OCI-LY3 (cell line): Measurements from ENCODE around the gene RHOBTB3.

ENCODE experiments used
- H2AFZ ChIP-seq: fragments of 200-600, 300-600 bp; shearing (Covaris generic); 2 replicates; pipeline ENCODE4 v1.6.0; 2014; ENCODE audit warnings: antibody characterized with exemption, low read depth, low read length
- H3K27ac ChIP-seq: fragments of 200-600, 300-600 bp; sonication (generic); 2 replicates; pipeline ENCODE4 v1.5.1; 2014; ENCODE audit warnings: mild to moderate bottlenecking, low read length, moderate library complexity, mixed read lengths
- H3K27me3 ChIP-seq: fragments of 200-600, 300-600 bp; sonication (generic); 2 replicates; pipeline ENCODE4 v1.6.1; 2014; ENCODE audit warnings: low read depth, low read length, mixed read lengths
- H3K36me3 ChIP-seq: fragments of 200-600, 300-600 bp; sonication (generic); replicated peaks from 2 replicates; pipeline ENCODE3; 2014; ENCODE audit warnings: low read depth, low read length, mixed read lengths
- H3K4me1 ChIP-seq: fragments of 300-600, 200-600 bp; sonication (generic); 2 replicates; pipeline ENCODE4 v1.6.1; 2014; ENCODE audit warnings: low read length, mixed read lengths
- H3K4me2 ChIP-seq: fragments of 200-600, 300-600 bp; sonication (generic); 2 replicates; pipeline ENCODE4 v1.6.1; 2014; ENCODE audit warnings: low read length, mixed read lengths
- H3K4me3 ChIP-seq: fragments of 300-600, 200-600 bp; sonication (generic); 2 replicates; pipeline ENCODE4 v1.5.1; 2014; ENCODE audit warnings: antibody characterized with exemption, mild to moderate bottlenecking, low read length, moderate library complexity
- H3K79me2 ChIP-seq: fragments of 300-600, 200-600 bp; shearing (Covaris generic); 2 replicates; pipeline ENCODE4 v1.6.1; 2014; ENCODE audit warnings: mild to moderate bottlenecking, low read length, mixed read lengths
- H3K9ac ChIP-seq: fragments of 300-600, 200-600 bp; shearing (Covaris generic); 2 replicates; pipeline ENCODE4 v1.6.0; 2014; ENCODE audit warnings: mild to moderate bottlenecking, low read length, moderate library complexity
- H3K9me3 ChIP-seq: fragments of 200-600, 300-600 bp; shearing (Covaris generic); 2 replicates; pipeline ENCODE4 v1.6.1; 2014; ENCODE audit warnings: low read length, mixed read lengths; ENCODE audit not compliant: insufficient read depth
- H4K20me1 ChIP-seq: fragments of 200-600, 300-600 bp; sonication (generic); 2 replicates; pipeline ENCODE4 v1.6.1; 2016; ENCODE audit warnings: low read length, mixed read lengths; ENCODE audit not compliant: insufficient read depth
- CTCF ChIP-seq: fragments of 200-600, 300-600 bp; sonication (generic); IDR thresholded peaks from 2 replicates; pipeline ENCODE4 v1.5.1; 2014; ENCODE audit warnings: antibody characterized with exemption, low read length, low read depth
- EZH2phosphoT487 ChIP-seq: fragments of 200-600 bp; shearing (Covaris generic); IDR thresholded peaks from 2 replicates; pipeline ENCODE4 v1.6.1; 2018; ENCODE audit warnings: antibody characterized with exemption, mixed run types, low read depth

RHOBTB3 gene

DNA sequence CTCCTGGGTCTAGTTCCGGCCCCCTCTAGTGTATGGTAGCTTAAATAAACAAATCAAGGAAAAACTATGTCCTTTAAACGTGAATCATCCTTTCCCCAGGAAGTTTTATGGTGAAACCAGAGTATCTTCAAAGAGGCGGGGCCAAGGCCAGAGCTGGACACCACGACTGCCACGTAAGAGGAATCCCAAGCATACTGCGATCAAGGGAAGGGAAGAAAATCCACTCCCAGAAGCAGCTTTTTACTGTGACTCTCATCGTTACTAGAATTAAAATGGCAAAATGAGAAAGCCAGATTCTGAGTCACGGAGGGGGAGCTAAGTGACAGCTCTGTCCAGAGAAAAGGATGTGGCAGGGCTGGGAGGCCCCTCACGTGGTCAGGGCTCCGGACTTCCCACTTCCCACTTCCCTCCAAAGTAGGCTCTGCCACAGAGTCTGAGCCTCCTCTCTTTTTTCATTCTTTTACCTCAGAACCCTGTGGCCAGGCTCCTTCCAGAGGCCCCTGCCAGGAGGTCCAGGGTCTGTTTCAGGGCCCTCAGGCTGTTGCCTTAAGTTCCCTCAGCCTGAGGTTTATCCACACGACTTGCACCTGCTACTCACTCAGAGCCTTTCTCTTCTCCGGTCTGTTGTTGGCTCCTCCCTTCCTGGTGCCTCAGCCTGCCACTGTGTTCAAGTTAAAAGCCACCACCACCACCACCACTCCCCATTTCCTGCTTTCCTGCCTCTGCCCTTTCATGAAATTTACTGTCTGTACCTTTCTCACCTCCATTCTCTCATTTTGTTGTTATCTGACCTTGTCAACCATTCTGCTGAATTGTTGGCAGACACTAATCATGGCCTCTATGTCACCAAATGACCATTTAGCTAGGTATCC, 92.8 kb downstream of the RHOBTB3 start:
- H3K27ac ChIP-seq: no peak overlapping the region
- H3K4me3 ChIP-seq: no peak overlapping the region

GRCh38 chr5:95824747-95825146, 93.6 kb downstream of the RHOBTB3 start:
- H4K20me1 ChIP-seq: no peaks in the 10 kb centered on the region
- H3K4me1 ChIP-seq: peaks cover 29% of the 10 kb centered on the region
- TF ChIP-seq CTCF: no peak
- no peak for TF ChIP-seq EZH2phosphoT487
- no peaks in the 10 kb centered on the region for H3K36me3 ChIP-seq
- no peak overlapping the region for H2AFZ ChIP-seq
- no peak overlapping the region for H3K4me3 ChIP-seq
- H3K9me3 ChIP-seq: no peaks in the 10 kb centered on the region
- H3K9ac ChIP-seq: no peak overlapping the region
- H3K27me3 ChIP-seq: no peaks in the 10 kb centered on the region
- H3K27ac ChIP-seq: no peak overlapping the region
- H3K4me2 ChIP-seq: no peak overlapping the region
- no peaks in the 10 kb centered on the region for H3K79me2 ChIP-seq

More for the DNA sequence above, 92.8 kb downstream of the RHOBTB3 start:
- Histone ChIP-seq H4K20me1 (no peaks in the 10 kb centered on the region), H3K4me1 (peaks cover 29% of the 10 kb centered on the region), H3K79me2 (no peaks in the 10 kb centered on the region), H3K9me3 (no peaks in the 10 kb centered on the region), H3K4me2 (peak overlapping the region; percentile 99), H3K27me3 (no peaks in the 10 kb centered on the region), H3K36me3 (no peaks in the 10 kb centered on the region), H3K9ac (no peak overlapping the region), H2AFZ (peak overlapping the region; percentile 63; the same call in 1 of the 2 replicates)
- TF ChIP-seq CTCF (no peak), EZH2phosphoT487 (no peak)

- Histone ChIP-seq H2AFZ (no peak overlapping the region), H3K4me3 (no peak overlapping the region), H3K4me2 (no peak overlapping the region), H3K79me2 (no peaks in the 10 kb centered on the region), H3K4me1 (peaks cover 29% of the 10 kb centered on the region), H3K27ac (no peak overlapping the region), H3K27me3 (no peaks in the 10 kb centered on the region), H3K36me3 (no peaks in the 10 kb centered on the region), H3K9me3 (no peaks in the 10 kb centered on the region), H4K20me1 (no peaks in the 10 kb centered on the region), H3K9ac (no peak overlapping the region)
- no peak for TF ChIP-seq CTCF
- TF ChIP-seq EZH2phosphoT487: no peak
Observed at GRCh38 chr5:95825495-95825894, 94.4 kb downstream of the RHOBTB3 start.

DNA sequence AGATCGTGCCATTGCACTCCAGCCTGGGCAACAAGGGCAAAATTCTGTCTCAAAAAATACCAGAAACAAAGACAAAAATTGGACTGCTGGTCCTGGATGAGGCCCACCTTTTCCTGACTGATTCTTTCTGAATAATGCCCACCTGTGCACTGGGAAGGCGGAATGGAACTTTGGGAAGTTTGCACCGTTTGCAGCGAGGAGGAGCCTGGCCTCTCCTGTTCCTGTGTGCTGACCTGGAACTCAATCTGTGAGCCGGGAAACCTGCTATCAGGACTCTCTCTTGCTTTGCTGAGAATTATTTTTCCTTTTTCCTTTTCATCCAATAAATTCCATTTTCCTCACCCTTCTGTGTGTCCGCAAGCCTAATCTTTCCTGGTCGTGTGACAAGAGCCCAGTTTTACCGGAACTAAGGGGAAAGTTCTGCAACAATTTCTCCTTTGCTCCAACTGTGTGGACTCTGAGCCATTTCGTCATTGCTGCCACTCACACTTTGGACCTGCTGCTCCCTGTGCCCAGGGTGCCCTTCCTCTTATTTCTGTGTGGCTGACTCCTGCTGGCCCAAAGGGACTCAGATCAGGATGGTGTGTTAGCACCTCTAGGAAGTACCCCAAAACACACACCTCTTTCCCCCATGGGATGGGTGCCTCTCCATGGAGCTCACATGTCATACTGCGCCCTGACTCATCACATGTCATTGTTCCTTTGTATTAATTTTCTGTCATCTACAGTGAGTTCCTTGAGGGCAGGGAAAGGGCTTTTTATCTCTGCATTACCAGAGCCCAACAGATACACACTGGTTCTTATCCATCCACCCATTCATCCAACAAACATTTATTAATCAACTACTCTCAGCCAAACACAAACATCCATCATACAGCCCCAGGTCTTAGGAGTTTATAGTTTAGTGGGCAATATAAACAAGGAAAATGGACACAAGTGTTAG, 96.1 kb downstream of the RHOBTB3 start:
- no peaks in the 10 kb centered on the region for H3K36me3 ChIP-seq
- TF ChIP-seq CTCF: no peak
- no peak for TF ChIP-seq EZH2phosphoT487
- H3K27ac ChIP-seq: no peak overlapping the region
- H3K4me3 ChIP-seq: no peak overlapping the region
- no peaks in the 10 kb centered on the region for H4K20me1 ChIP-seq
- H3K27me3 ChIP-seq: no peaks in the 10 kb centered on the region
- no peak overlapping the region for H2AFZ ChIP-seq
- no peak overlapping the region for H3K4me2 ChIP-seq
- no peak overlapping the region for H3K9ac ChIP-seq
- no peaks in the 10 kb centered on the region for H3K9me3 ChIP-seq
- peaks cover 18% of the 10 kb centered on the region for H3K4me1 ChIP-seq
- no peaks in the 10 kb centered on the region for H3K79me2 ChIP-seq
